ENCODE measurements around the gene GCH1.

Gene GCH1

DNA sequence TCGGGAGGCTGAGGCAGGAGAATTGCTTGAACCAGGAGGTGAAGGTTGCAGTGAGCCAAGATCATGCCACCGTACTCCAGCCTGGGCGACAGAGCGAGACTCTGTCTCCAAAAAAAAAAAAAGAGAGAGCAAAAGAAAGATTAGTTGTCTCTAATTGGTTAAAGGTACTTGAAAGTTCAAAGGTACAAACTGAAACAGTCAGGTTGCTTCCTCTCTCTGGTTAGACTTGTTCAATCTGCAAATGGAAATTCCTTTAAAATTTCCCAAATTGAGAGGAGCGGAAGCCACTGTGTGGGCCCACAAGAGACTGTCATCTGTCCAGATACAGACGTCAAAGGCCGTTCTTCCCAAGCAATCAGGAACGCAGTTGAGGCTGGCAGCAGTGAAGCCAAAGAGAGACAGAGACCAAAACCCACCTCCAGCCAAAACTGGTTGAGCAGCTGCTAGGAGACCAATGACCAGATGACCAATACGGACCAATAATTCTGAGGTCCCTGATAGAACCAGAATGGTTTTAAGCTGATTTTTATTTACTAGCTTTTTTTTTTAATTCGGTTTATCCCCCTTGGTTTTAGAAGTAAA, 63.6 kb downstream of the GCH1 start:
- no peak overlapping the region for H3K4me3 ChIP-seq (ENCODE audit: low read depth, low read length)
- in situ Hi-C loops (cut with HindIII; ENCODE audit: low sequenced_read_pairs): no loop called here
- DNase-seq (ENCODE audit: low read depth): no peak
- TF ChIP-seq, protein P1, sequence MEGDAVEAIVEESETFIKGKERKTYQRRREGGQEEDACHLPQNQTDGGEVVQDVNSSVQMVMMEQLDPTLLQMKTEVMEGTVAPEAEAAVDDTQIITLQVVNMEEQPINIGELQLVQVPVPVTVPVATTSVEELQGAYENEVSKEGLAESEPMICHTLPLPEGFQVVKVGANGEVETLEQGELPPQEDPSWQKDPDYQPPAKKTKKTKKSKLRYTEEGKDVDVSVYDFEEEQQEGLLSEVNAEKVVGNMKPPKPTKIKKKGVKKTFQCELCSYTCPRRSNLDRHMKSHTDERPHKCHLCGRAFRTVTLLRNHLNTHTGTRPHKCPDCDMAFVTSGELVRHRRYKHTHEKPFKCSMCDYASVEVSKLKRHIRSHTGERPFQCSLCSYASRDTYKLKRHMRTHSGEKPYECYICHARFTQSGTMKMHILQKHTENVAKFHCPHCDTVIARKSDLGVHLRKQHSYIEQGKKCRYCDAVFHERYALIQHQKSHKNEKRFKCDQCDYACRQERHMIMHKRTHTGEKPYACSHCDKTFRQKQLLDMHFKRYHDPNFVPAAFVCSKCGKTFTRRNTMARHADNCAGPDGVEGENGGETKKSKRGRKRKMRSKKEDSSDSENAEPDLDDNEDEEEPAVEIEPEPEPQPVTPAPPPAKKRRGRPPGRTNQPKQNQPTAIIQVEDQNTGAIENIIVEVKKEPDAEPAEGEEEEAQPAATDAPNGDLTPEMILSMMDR (IDR thresholded peaks at IDR 0.05; ENCODE audit: low read depth, low read length, missing control alignments): no peak

DNA sequence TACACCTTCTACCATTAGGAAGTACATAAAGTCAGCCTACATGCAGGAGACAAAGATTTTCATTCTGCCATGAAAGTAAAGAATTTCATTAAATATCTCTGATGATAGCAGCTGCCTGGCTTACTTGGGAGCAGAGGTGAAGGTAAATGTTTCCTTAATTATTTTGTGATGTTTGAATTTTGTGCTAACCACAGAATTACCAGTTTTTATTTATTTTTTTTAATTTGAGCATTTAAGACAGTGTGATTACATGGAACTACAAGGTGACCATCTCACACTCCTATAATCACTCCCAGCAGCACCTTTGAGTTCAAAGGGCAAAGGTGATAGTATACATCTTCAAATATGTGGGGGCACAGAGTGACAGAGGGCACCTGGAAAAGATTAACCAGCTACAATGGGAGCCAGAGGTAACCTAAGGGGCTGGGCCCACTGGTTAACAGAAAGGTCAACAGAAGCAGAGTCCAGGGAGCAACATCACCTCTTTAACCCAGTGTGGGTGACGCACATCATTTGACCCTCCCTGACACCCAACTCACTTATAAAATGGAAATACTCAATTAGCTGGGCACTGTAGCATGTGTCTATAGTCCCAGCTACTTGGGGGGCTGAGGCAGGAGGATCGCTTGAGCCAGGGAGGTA, 65.0 kb downstream of the GCH1 start:
- DNase-seq (ENCODE audit: low read depth): no peak
- no peak overlapping the region for H3K4me3 ChIP-seq (ENCODE audit: low read depth, low read length)
- in situ Hi-C loops (cut with HindIII; ENCODE audit: low sequenced_read_pairs): no loop called here
- TF ChIP-seq, protein P1 (IDR thresholded peaks at IDR 0.05; ENCODE audit: low read depth, low read length, missing control alignments): no peak

DNA sequence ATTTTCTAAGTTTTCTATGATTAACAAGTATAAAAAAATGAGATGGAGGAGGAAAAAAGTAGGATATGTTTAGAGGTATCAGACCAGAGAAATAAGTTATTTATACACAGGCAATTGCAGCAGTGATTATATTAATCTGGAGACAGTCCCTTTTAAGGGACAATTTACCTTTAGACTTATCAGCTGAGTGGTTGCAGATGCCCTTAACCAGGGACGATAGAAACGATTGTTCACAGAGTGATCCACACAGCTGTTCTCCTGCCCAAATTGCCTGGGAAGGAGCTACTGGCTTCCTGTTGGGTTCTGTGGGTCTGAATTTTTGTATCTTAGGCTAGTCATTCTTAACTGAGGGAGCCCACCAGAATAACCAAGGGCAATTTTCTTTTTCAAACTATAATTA, 66.4 kb downstream of the GCH1 start:
- H3K4me3 ChIP-seq (ENCODE audit: low read depth, low read length): no peak overlapping the region
- no peak for DNase-seq (ENCODE audit: low read depth)
- TF ChIP-seq, protein P1 (IDR thresholded peaks at IDR 0.05; ENCODE audit: low read depth, low read length, missing control alignments): no peak
- in situ Hi-C loops (cut with HindIII; ENCODE audit: low sequenced_read_pairs): no loop called here

DNA sequence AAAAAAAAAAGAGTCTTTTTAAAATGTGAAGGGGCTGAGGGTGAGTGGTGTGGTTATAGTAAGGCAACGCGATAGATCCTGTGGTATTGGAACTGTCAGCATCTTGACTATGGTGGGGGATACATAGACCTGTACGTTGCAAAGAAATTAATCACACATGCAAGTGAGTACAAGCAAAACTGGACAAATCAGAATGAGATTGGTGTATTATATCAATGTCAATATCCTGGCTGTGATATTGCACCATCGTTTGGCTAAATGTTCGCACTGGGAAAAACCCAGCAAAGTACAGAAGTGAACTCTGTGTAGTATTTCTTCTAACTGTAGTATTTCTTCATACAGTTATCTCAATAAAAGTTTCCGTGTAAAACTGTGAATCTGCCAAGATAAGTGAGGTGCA, 67.9 kb downstream of the GCH1 start:
- TF ChIP-seq, protein P1 (IDR thresholded peaks at IDR 0.05; ENCODE audit: low read depth, low read length, missing control alignments): no peak
- H3K4me3 ChIP-seq (ENCODE audit: low read depth, low read length): no peak overlapping the region
- DNase-seq (ENCODE audit: low read depth): no peak
- in situ Hi-C loops (cut with HindIII; ENCODE audit: low sequenced_read_pairs): no loop called here

DNA sequence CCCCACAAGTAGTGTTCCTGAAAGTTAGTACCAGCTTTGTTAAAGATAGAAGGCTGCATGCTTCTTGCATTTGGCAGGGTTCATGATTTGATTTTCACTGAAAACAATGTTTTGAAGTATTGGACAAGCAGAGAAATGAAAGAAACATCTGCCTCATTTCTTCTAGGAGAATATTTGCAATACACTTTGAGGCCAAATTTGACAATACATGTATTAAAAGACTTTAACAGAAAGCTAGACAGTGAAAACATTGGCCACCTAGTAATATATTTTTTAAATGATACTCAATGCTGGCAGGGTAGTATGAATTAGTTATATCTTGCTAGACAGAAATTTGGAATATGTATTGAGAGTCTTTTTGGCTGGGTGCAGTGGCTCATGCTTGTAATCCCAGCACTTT, 68.5 kb downstream of the GCH1 start:
- DNase-seq (ENCODE audit: low read depth): no peak
- in situ Hi-C loops (cut with HindIII; ENCODE audit: low sequenced_read_pairs): no loop called here
- H3K4me3 ChIP-seq (ENCODE audit: low read depth, low read length): no peak overlapping the region
- TF ChIP-seq, protein P1 (IDR thresholded peaks at IDR 0.05; ENCODE audit: low read depth, low read length, missing control alignments): no peak

DNA sequence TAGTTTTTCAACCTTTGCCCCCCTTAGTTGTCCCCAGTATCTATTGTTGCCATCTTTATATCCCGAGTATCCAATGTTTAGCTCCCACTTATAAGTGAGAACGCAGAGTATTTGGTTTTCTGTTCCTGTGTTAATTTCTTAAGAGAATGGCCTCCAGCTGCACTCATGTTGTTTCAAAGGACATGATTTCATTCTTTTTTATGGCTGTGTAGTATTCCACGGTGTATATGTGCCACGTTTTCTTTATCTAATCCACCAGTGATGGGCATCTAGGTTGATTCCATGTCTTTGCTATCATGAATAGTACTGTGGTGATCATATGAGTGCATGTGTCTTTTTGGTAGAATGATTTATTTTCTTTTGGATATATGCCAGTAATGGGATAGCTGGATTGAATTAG, 72.0 kb downstream of the GCH1 start:
- TF ChIP-seq, protein P1 (IDR thresholded peaks at IDR 0.05; ENCODE audit: low read depth, low read length, missing control alignments): no peak
- H3K4me3 ChIP-seq (ENCODE audit: low read depth, low read length): no peak overlapping the region
- DNase-seq (ENCODE audit: low read depth): no peak
- in situ Hi-C loops (cut with HindIII; ENCODE audit: low sequenced_read_pairs): no loop called here
